Measurements from ENCODE around the gene USPL1. TPM values are rescaled to one million over a fixed set of nuclear protein-coding genes. Genes with fewer than 3 reads are reported as not detected.

The USPL1 gene
- total and polyA plus RNA-seq, 4 donors = 4.1 to 13.0 (median 8.2) TPM

- no peak for DNase-seq (ENCODE audit: low spot score)
- Histone ChIP-seq H3K36me3 (ENCODE audit: control insufficient read depth in 4 of 4, insufficient read depth in 3 of 4, low read depth in 1 of 4, low read length in 3 of 4) (peaks cover 2 to 28% (median 24%) of the 10 kb centered on the region in 4 donors), H3K27me3 (ENCODE audit: control insufficient read depth in 4 of 4, insufficient read depth in 4 of 4, low read length in 3 of 4) (no peaks in the 10 kb centered on the region), H3K9me3 (ENCODE audit: control insufficient read depth in 4 of 4, low read length in 3 of 4) (no peaks in the 10 kb centered on the region), H3K4me3 (ENCODE audit: low read depth in 1 of 3, low read length in 3 of 3) (no peak overlapping the region), H3K9ac (ENCODE audit: low read depth in 1 of 2, low read length in 2 of 2) (no peak overlapping the region), H3K27ac (ENCODE audit: low read depth in 1 of 2, low read length in 2 of 2) (no peak overlapping the region), H3K4me1 (ENCODE audit: control insufficient read depth in 4 of 4, insufficient read depth in 4 of 4, low read length in 3 of 4) (peaks cover 0 to 2% (median 0%) of the 10 kb centered on the region in 4 donors)
- 93% methylated on average over 2 of the region's 2 CpGs for WGBS
- TF ChIP-seq SP1 (IDR thresholded peaks at IDR 0.05) (no peak), FOXA1 (IDR thresholded peaks at IDR 0.05) (no peak), YY1 (IDR thresholded peaks at IDR 0.05) (no peak), HNF4A (conservative IDR thresholded peaks at IDR 0.05) (no peak), JUND (IDR thresholded peaks at IDR 0.05) (no peak), ZBTB33 (IDR thresholded peaks at IDR 0.05) (no peak)
- TF ChIP-seq, protein P1, sequence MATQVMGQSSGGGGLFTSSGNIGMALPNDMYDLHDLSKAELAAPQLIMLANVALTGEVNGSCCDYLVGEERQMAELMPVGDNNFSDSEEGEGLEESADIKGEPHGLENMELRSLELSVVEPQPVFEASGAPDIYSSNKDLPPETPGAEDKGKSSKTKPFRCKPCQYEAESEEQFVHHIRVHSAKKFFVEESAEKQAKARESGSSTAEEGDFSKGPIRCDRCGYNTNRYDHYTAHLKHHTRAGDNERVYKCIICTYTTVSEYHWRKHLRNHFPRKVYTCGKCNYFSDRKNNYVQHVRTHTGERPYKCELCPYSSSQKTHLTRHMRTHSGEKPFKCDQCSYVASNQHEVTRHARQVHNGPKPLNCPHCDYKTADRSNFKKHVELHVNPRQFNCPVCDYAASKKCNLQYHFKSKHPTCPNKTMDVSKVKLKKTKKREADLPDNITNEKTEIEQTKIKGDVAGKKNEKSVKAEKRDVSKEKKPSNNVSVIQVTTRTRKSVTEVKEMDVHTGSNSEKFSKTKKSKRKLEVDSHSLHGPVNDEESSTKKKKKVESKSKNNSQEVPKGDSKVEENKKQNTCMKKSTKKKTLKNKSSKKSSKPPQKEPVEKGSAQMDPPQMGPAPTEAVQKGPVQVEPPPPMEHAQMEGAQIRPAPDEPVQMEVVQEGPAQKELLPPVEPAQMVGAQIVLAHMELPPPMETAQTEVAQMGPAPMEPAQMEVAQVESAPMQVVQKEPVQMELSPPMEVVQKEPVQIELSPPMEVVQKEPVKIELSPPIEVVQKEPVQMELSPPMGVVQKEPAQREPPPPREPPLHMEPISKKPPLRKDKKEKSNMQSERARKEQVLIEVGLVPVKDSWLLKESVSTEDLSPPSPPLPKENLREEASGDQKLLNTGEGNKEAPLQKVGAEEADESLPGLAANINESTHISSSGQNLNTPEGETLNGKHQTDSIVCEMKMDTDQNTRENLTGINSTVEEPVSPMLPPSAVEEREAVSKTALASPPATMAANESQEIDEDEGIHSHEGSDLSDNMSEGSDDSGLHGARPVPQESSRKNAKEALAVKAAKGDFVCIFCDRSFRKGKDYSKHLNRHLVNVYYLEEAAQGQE (IDR thresholded peaks at IDR 0.05) = no peak
Observed at GRCh38 chr13:30660796-30661195, 43.1 kb downstream of the USPL1 start.

- Histone ChIP-seq H3K27ac (ENCODE audit: low read depth in 1 of 2, low read length in 2 of 2) (no peak overlapping the region), H3K9me3 (ENCODE audit: control insufficient read depth in 4 of 4, low read length in 3 of 4) (no peaks in the 10 kb centered on the region), H3K4me3 (ENCODE audit: low read depth in 1 of 3, low read length in 3 of 3) (no peak overlapping the region), H3K9ac (ENCODE audit: low read depth in 1 of 2, low read length in 2 of 2) (no peak overlapping the region), H3K36me3 (ENCODE audit: control insufficient read depth in 4 of 4, insufficient read depth in 3 of 4, low read depth in 1 of 4, low read length in 3 of 4) (no peaks in the 10 kb centered on the region), H3K4me1 (ENCODE audit: control insufficient read depth in 4 of 4, insufficient read depth in 4 of 4, low read length in 3 of 4) (peaks cover 0 to 2% (median under 1%) of the 10 kb centered on the region in 4 donors), H3K27me3 (ENCODE audit: control insufficient read depth in 4 of 4, insufficient read depth in 4 of 4, low read length in 3 of 4) (no peaks in the 10 kb centered on the region)
- TF ChIP-seq FOXA1 (IDR thresholded peaks at IDR 0.05) (no peak), EGR1 (IDR thresholded peaks at IDR 0.05; ENCODE audit: low read depth in 2 of 2) (no peak), GABPA (IDR thresholded peaks at IDR 0.05 in 1 of 2, conservative IDR thresholded peaks at IDR 0.05 in 1 of 2) (no peak), JUND (IDR thresholded peaks at IDR 0.05) (no peak), ZBTB33 (IDR thresholded peaks at IDR 0.05) (no peak), RXRA (IDR thresholded peaks at IDR 0.05) (no peak), YY1 (IDR thresholded peaks at IDR 0.05) (no peak), MAX (IDR thresholded peaks at IDR 0.05) (no peak), RAD21 (IDR thresholded peaks at IDR 0.05) (no peak), TAF1 (conservative IDR thresholded peaks at IDR 0.05) (no peak), FOXA2 (IDR thresholded peaks at IDR 0.05) (no peak), HNF4A (conservative IDR thresholded peaks at IDR 0.05) (no peak), CTCF (IDR thresholded peaks at IDR 0.05; ENCODE audit: low read depth, low read length, missing input control) (no peak)
- DNase-seq (ENCODE audit: low spot score) = no peak
- WGBS = 97% methylated on average over 4 of the region's 4 CpGs
Observed at GRCh38 chr13:30664689-30665275, 47.1 kb downstream of the USPL1 start.

Measured in liver (tissue), 9 donors.